ENCODE measurements around the gene TMCO4. TPM values are rescaled to one million over a fixed set of nuclear protein-coding genes. Genes with fewer than 3 reads are reported as not detected.

Gene TMCO4
- total RNA-seq, 2 experiments from 2014 or later = 13.1 to 14.4 TPM

GRCh38 chr1:19723874-19724273 lies 75.8 kb downstream of the TMCO4 start:
- ATAC-seq (no peak), DNase-seq (no peak)
- ChIA-PET CTCF (interaction anchor here (2.2 kb wide), 1 partner anchor 19 kb away, joined by 6 read pairs; no protein-coding TSS in a partner anchor), POLR2A (no interaction called here)
- H3K27ac Mint-ChIP-seq = no peak overlapping the region
- H3K27me3 Mint-ChIP-seq (ENCODE audit: low read depth) = no peaks in the 10 kb centered on the region
- no peaks in the 10 kb centered on the region for H3K36me3 Mint-ChIP-seq (ENCODE audit: low read depth)
- no peaks in the 10 kb centered on the region for H3K4me1 Mint-ChIP-seq (ENCODE audit: low read depth)
- no peaks in the 10 kb centered on the region for H3K9me3 Mint-ChIP-seq (ENCODE audit: insufficient read depth)
- no peak overlapping the region for H3K4me3 Mint-ChIP-seq

DNA sequence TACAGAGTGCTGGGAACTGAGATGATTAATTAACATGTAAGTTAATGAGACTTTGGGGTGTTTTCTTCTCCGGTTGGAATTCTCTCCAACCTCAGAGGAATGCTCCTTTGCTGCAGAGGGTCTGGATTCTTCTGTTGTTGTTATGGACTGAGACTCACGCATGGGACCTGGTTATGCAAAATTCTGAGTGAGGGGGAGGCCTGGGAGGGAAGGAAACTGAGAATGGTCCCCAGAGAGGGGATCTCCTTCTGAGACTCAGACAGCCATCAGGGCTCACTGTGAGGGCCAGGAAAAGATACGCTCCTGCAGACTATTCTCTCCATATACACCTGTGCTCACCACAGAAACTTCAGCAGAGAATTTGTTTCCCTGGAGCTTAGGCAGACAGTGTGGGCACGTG lies 78.7 kb downstream of the TMCO4 start:
- Mint-ChIP-seq H3K4me3 (no peak overlapping the region), H3K9me3 (ENCODE audit: insufficient read depth) (no peaks in the 10 kb centered on the region), H3K4me1 (ENCODE audit: low read depth) (no peaks in the 10 kb centered on the region), H3K36me3 (ENCODE audit: low read depth) (no peaks in the 10 kb centered on the region), H3K27ac (no peak overlapping the region), H3K27me3 (ENCODE audit: low read depth) (no peaks in the 10 kb centered on the region)
- ChIA-PET CTCF (no interaction called here), POLR2A (no interaction called here)
- DNase-seq = no peak
- no peak for ATAC-seq

DNA sequence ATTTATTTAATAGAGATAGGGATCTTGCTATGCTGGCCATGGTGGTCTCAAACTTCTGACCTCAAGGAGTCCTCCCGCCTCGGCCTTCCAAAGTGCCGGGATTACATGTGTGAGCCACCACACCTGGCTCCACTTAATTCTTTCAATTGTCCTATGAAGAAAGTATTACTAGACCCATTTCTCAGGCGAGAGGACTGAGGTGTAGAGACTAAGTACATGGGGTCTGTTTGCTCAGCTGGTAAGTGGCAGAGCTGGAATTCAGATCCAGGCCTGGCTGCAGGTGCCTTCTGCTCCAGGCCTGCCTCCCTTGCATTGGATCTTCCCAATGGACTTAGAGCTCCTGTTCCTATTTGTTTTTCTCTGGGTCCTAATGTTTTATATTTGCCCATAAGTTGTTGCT lies 79.5 kb downstream of the TMCO4 start:
- H3K27ac Mint-ChIP-seq = no peak overlapping the region
- H3K36me3 Mint-ChIP-seq (ENCODE audit: low read depth) = no peaks in the 10 kb centered on the region

GRCh38 chr1:19717467-19717866 lies 82.2 kb downstream of the TMCO4 start:
- Mint-ChIP-seq H3K27ac (no peak overlapping the region), H3K4me1 (ENCODE audit: low read depth) (peaks cover 8% of the 10 kb centered on the region), H3K27me3 (ENCODE audit: low read depth) (no peaks in the 10 kb centered on the region), H3K4me3 (no peak overlapping the region), H3K36me3 (ENCODE audit: low read depth) (no peaks in the 10 kb centered on the region), H3K9me3 (ENCODE audit: insufficient read depth) (no peaks in the 10 kb centered on the region)
- CTCF ChIA-PET = interaction anchor here (1.4 to 2.2 kb wide), 2 partner anchors 12 to 13 kb away, joined by 3 to 6 read pairs; no protein-coding TSS in a partner anchor
- ATAC-seq (no peak), DNase-seq (no peak)
- POLR2A ChIA-PET = no interaction called here

More for the DNA sequence above, 79.5 kb downstream of the TMCO4 start:
- peaks cover 6% of the 10 kb centered on the region for H3K4me1 Mint-ChIP-seq (ENCODE audit: low read depth)
- no peak overlapping the region for H3K4me3 Mint-ChIP-seq
- no peaks in the 10 kb centered on the region for H3K27me3 Mint-ChIP-seq (ENCODE audit: low read depth)
- no peaks in the 10 kb centered on the region for H3K9me3 Mint-ChIP-seq (ENCODE audit: insufficient read depth)
- DNase-seq (no peak), ATAC-seq (no peak)
- ChIA-PET CTCF (interaction anchor here (1.7 kb wide), 1 partner anchor 73 kb away, joined by 3 read pairs; no protein-coding TSS in a partner anchor), POLR2A (no interaction called here)

- no peak overlapping the region for H3K27ac Mint-ChIP-seq
- ATAC-seq (peak; percentile 98), DNase-seq (peak; percentile 89)
- no peak overlapping the region for H3K4me3 Mint-ChIP-seq
- H3K36me3 Mint-ChIP-seq (ENCODE audit: low read depth) = no peaks in the 10 kb centered on the region
- no peaks in the 10 kb centered on the region for H3K27me3 Mint-ChIP-seq (ENCODE audit: low read depth)
- CTCF ChIA-PET = interaction anchor here (0.6 to 2.3 kb wide), 21 partner anchors 9 to 231 kb away, joined by 3 to 20 read pairs (median 3); no protein-coding TSS in a partner anchor
- peaks cover 15% of the 10 kb centered on the region for H3K4me1 Mint-ChIP-seq (ENCODE audit: low read depth)
- POLR2A ChIA-PET = no interaction called here
- H3K9me3 Mint-ChIP-seq (ENCODE audit: insufficient read depth) = no peaks in the 10 kb centered on the region
Observed at GRCh38 chr1:19715334-19716203, 84.1 kb downstream of the TMCO4 start.

- ChIA-PET CTCF (interaction anchor here (1.9 kb wide), 1 partner anchor 9 kb away, joined by 5 read pairs; no protein-coding TSS in a partner anchor), POLR2A (no interaction called here)
- ATAC-seq (no peak), DNase-seq (no peak)
- peaks cover 2% of the 10 kb centered on the region for H3K36me3 Mint-ChIP-seq (ENCODE audit: low read depth)
- H3K4me3 Mint-ChIP-seq = no peak overlapping the region
- H3K4me1 Mint-ChIP-seq (ENCODE audit: low read depth) = peaks cover 16% of the 10 kb centered on the region
- H3K27ac Mint-ChIP-seq = no peak overlapping the region
- no peaks in the 10 kb centered on the region for H3K9me3 Mint-ChIP-seq (ENCODE audit: insufficient read depth)
- no peaks in the 10 kb centered on the region for H3K27me3 Mint-ChIP-seq (ENCODE audit: low read depth)
Observed at GRCh38 chr1:19712928-19713327, 86.8 kb downstream of the TMCO4 start.

- Mint-ChIP-seq H3K27ac (no peak overlapping the region), H3K4me1 (ENCODE audit: low read depth) (peaks cover 16% of the 10 kb centered on the region), H3K4me3 (no peak overlapping the region), H3K9me3 (ENCODE audit: insufficient read depth) (no peaks in the 10 kb centered on the region), H3K27me3 (ENCODE audit: low read depth) (no peaks in the 10 kb centered on the region), H3K36me3 (ENCODE audit: low read depth) (peaks cover 2% of the 10 kb centered on the region)
- ChIA-PET CTCF (interaction anchor here (1.0 to 1.2 kb wide), 2 partner anchors 49 to 50 kb away, joined by 3 read pairs; no protein-coding TSS in a partner anchor), POLR2A (interaction anchor here (0.6 kb wide), 1 partner anchor 546 kb away, joined by 5 read pairs; no protein-coding TSS in a partner anchor)
- no peak for DNase-seq
- no peak for ATAC-seq
Observed at GRCh38 chr1:19710825-19711611, 88.7 kb downstream of the TMCO4 start.

DNA sequence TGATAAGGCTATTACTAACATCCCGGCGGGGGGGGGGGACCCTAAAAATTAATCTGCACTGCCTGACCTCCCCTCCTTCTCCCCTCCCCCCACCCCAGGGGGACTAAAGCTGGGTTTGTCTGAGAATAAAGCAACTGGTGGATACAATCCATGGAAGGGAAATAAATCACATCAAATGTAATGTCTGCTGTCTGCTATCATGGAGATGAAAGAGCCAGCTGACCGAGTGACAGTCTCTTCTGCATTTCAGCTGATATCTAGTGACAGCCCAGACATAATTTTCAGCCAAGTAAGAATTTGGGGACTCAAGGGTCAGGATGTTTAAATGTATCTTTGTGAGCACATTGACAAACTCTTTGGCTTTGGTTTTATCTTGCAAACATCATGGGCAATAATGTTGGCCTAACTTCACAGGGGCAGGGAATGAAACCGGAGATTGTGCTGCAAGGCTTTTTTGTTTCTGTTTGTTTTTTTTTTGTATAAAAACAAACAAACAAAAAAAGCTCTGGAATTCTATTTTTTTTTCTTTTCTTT lies 90.4 kb downstream of the TMCO4 start:
- ATAC-seq = no peak
- no peaks in the 10 kb centered on the region for H3K9me3 Mint-ChIP-seq (ENCODE audit: insufficient read depth)

DNA sequence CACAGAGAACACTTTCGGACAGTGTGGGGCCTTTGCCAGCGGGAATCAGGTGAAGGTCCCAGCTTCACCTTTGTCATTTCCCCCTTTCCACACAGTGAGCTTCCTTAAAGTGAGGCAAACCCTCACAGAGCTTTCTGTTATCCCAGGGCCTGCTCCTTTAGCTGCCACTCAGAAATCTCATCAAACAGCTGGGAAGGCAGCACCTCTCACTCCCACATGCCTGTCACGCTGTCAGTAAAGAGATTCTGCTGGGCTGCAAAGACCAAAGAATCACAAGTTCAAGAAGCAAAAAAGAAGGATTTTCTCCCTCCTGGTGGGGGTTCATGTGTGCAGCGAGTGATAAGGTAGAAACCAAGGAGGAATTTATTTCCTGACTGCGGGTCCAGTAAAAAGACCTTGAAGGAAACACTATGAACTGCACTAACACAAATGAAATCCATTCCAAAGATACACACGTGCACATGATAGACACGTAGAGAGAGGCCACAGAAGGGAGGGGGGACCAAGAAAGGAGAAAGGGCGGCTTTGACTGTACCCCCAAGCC lies 91.1 kb downstream of the TMCO4 start:
- POLR2A ChIA-PET = no interaction called here
- Mint-ChIP-seq H3K27me3 (ENCODE audit: low read depth) (no peaks in the 10 kb centered on the region), H3K36me3 (ENCODE audit: low read depth) (peaks cover 2% of the 10 kb centered on the region), H3K4me3 (no peak overlapping the region), H3K27ac (no peak overlapping the region), H3K9me3 (ENCODE audit: insufficient read depth) (no peaks in the 10 kb centered on the region), H3K4me1 (ENCODE audit: low read depth) (peaks cover 18% of the 10 kb centered on the region)
- DNase-seq = no peak
- ATAC-seq = no peak
- CTCF ChIA-PET = interaction anchor here (1.0 kb wide), 1 partner anchor 173 kb away, joined by 3 read pairs; the partner anchor contains the start of gene OTUD3

More for the DNA sequence above, 90.4 kb downstream of the TMCO4 start:
- DNase-seq = no peak
- Mint-ChIP-seq H3K27ac (no peak overlapping the region), H3K36me3 (ENCODE audit: low read depth) (peaks cover 2% of the 10 kb centered on the region), H3K4me3 (no peak overlapping the region), H3K4me1 (ENCODE audit: low read depth) (peaks cover 11% of the 10 kb centered on the region), H3K27me3 (ENCODE audit: low read depth) (no peaks in the 10 kb centered on the region)
- ChIA-PET POLR2A (no interaction called here), CTCF (interaction anchor here (0.5 kb wide), 1 partner anchor 350 kb away, joined by 3 read pairs; no protein-coding TSS in a partner anchor)

- ATAC-seq (no peak), DNase-seq (no peak)
- Mint-ChIP-seq H3K4me1 (ENCODE audit: low read depth) (peaks cover 18% of the 10 kb centered on the region), H3K27ac (no peak overlapping the region), H3K9me3 (ENCODE audit: insufficient read depth) (no peaks in the 10 kb centered on the region), H3K4me3 (no peak overlapping the region), H3K27me3 (ENCODE audit: low read depth) (no peaks in the 10 kb centered on the region), H3K36me3 (ENCODE audit: low read depth) (peaks cover 2% of the 10 kb centered on the region)
- POLR2A ChIA-PET = interaction anchor here (1.5 kb wide), 1 partner anchor 44 kb away, joined by 3 read pairs; no protein-coding TSS in a partner anchor
- CTCF ChIA-PET = interaction anchor here (1.2 to 6.3 kb wide), 4 partner anchors 9 to 108 kb away, joined by 3 to 103 read pairs (median 6); no protein-coding TSS in a partner anchor
Observed at GRCh38 chr1:19706136-19706535, 93.6 kb downstream of the TMCO4 start.

- DNase-seq (no peak), ATAC-seq (no peak)
- ChIA-PET POLR2A (no interaction called here), CTCF (interaction anchor here (1.1 to 6.3 kb wide), 6 partner anchors 11 to 176 kb away, joined by 3 to 103 read pairs (median 6); no protein-coding TSS in a partner anchor)
- Mint-ChIP-seq H3K36me3 (ENCODE audit: low read depth) (peaks cover 2% of the 10 kb centered on the region), H3K27me3 (ENCODE audit: low read depth) (no peaks in the 10 kb centered on the region), H3K9me3 (ENCODE audit: insufficient read depth) (no peaks in the 10 kb centered on the region), H3K4me3 (no peak overlapping the region), H3K4me1 (ENCODE audit: low read depth) (peaks cover 12% of the 10 kb centered on the region), H3K27ac (no peak overlapping the region)
Observed at GRCh38 chr1:19705464-19705863, 94.3 kb downstream of the TMCO4 start.
